Endothelial cell of umbilical vein (primary cell): ENCODE results near the gene GPR4. TPM values are rescaled to one million over a fixed set of nuclear protein-coding genes. Genes with fewer than 3 reads are reported as not detected.

Experiments
- BruUV-seq: library from RNA; stranded (reverse); fragments of 400-500 nt; replicated peaks from 2 replicates; lab custom pipeline; 2021; lab: Mats Ljungman, UMichigan
- CTCF ChIA-PET: fragments of 300-600, 350-600 bp; sonication (Branson Sonifier 250); formaldehyde crosslinking; loops from one replicate; lab custom pipeline; 2021; ENCODE audit warnings: antibody characterized with exemption, inconsistent platforms; lab: Charles Lee
- POLR2A ChIA-PET: fragments of 300-600, 350-600 bp; sonication (Branson Sonifier 250); formaldehyde crosslinking; loops from one replicate; lab custom pipeline; 2021; ENCODE audit warnings: antibody characterized with exemption, inconsistent platforms; lab: Charles Lee
- DNase-seq: peaks from one replicate; pipeline ENCODE4 v3.0.0-alpha.2; 2011; ENCODE audit warnings: low read depth, low spot score
- FAIRE-seq: peaks from 2 replicates; lab custom pipeline; 2011; peaks lifted over from hg19 to GRCh38; lab: Jason Lieb, UNC
- H2AFZ ChIP-seq: 2 replicates; pipeline ENCODE4 v1.6.0; 2012; ENCODE audit warnings: low read depth, low read length, control low read depth, inconsistent platforms
- H3K27ac ChIP-seq: 2 replicates; pipeline ENCODE4 v1.5.1; 2011; ENCODE audit warnings: low read depth, mild to moderate bottlenecking, control low read depth, low read length, moderate library complexity; ENCODE audit not compliant: insufficient read depth
- H3K27me3 ChIP-seq, 2 experiments: 2 replicates each; pipeline versions ENCODE4 v1.6.0 to v1.6.1; 2011; ENCODE audit warnings: low read length in 2 of 2, mixed read lengths in 1 of 2; ENCODE audit not compliant: control insufficient read depth in 2 of 2, insufficient read depth in 2 of 2
- H3K36me3 ChIP-seq, 2 experiments: 2 replicates in 1 of 2; 3 replicates in 1 of 2; pipeline ENCODE4 v1.5.1; 2011; ENCODE audit warnings: low read length in 2 of 2, mild to moderate bottlenecking in 1 of 2, moderate library complexity in 1 of 2; ENCODE audit not compliant: control insufficient read depth in 2 of 2, insufficient read depth in 2 of 2; ENCODE audit errors: extremely low read depth in 1 of 2
- H3K4me1 ChIP-seq: 3 replicates; pipeline ENCODE4 v1.5.1; 2011; ENCODE audit warnings: mild to moderate bottlenecking, low read length; ENCODE audit not compliant: control insufficient read depth, insufficient read depth; ENCODE audit errors: extremely low read depth
- H3K4me2 ChIP-seq: 2 replicates; pipeline ENCODE4 v1.6.1; 2011; ENCODE audit warnings: low read length, control low read depth, mixed read lengths; ENCODE audit not compliant: insufficient read depth
- H3K4me3 ChIP-seq, 3 experiments: fragments of 200-600 bp in 1 of 3; sonication (generic), shearing (Covaris generic) in 1 of 3; replicated peaks in 1 of 3; 2 replicates each; pipeline ENCODE4 v1.5.1; 2011 to 2016; ENCODE audit warnings: control low read depth in 3 of 3, low read length in 3 of 3, mild to moderate bottlenecking in 2 of 3, inconsistent platforms in 1 of 3, low read depth in 1 of 3, moderate library complexity in 1 of 3; ENCODE audit not compliant: insufficient read depth in 1 of 3
- H3K79me2 ChIP-seq: 2 replicates; pipeline ENCODE4 v1.6.0; 2012; ENCODE audit warnings: low read length, inconsistent platforms; ENCODE audit not compliant: control insufficient read depth, insufficient read depth
- H3K9ac ChIP-seq: replicated peaks from 2 replicates; pipeline ENCODE3; 2011; ENCODE audit warnings: low read length, control low read depth; ENCODE audit not compliant: insufficient read depth; ENCODE audit errors: extremely low read depth
- H3K9me1 ChIP-seq: replicated peaks from 3 replicates; pipeline ENCODE4 v1.6.0; 2011; ENCODE audit warnings: mild to moderate bottlenecking, low read length; ENCODE audit not compliant: control insufficient read depth, insufficient read depth; ENCODE audit errors: extremely low read depth
- H3K9me3 ChIP-seq: replicated peaks from 2 replicates; pipeline ENCODE4 v1.5.1; 2012; ENCODE audit warnings: low read length, inconsistent platforms; ENCODE audit not compliant: control insufficient read depth, insufficient read depth
- H4K20me1 ChIP-seq: replicated peaks from 2 replicates; pipeline ENCODE3; 2011; ENCODE audit warnings: mild to moderate bottlenecking, low read length; ENCODE audit not compliant: control insufficient read depth, insufficient read depth; ENCODE audit errors: extremely low read depth
- EZH2 ChIP-seq: IDR thresholded peaks from 2 replicates; pipeline ENCODE4 v1.6.1; 2012; ENCODE audit warnings: borderline replicate concordance, low read depth, mild to moderate bottlenecking, moderate library complexity, low read length, inconsistent platforms; ENCODE audit not compliant: severe bottlenecking
- FOS ChIP-seq: IDR thresholded peaks from 2 replicates; pipeline ENCODE4 v1.6.1; 2011; ENCODE audit warnings: mild to moderate bottlenecking, low read length, moderate library complexity, borderline replicate concordance; ENCODE audit not compliant: insufficient read depth
- GATA2 ChIP-seq: IDR thresholded peaks from 2 replicates; pipeline ENCODE4 v1.7.0; 2011; ENCODE audit warnings: low read depth, mild to moderate bottlenecking, moderate library complexity, mixed read lengths, low read length; ENCODE audit not compliant: insufficient read length, insufficient read depth
- JUN ChIP-seq: IDR thresholded peaks from 2 replicates; pipeline ENCODE4 v1.6.1; 2011; ENCODE audit warnings: borderline replicate concordance, low read depth; ENCODE audit not compliant: insufficient read length, insufficient read depth
- POLR2A ChIP-seq: IDR thresholded peaks from 2 replicates; pipeline ENCODE4 v1.6.1; 2012; ENCODE audit warnings: low read depth, mild to moderate bottlenecking, control low read depth, low read length
- POLR2AphosphoS5 ChIP-seq: IDR thresholded peaks from 2 replicates; pipeline ENCODE4 v1.6.1; 2012; ENCODE audit warnings: low read depth, mild to moderate bottlenecking, control low read depth, low read length, moderate library complexity; ENCODE audit not compliant: insufficient read depth
- dilution Hi-C: fragments of 300-500 bp; cut with MboI; formaldehyde crosslinking; loops from one replicate; pipeline ENCODE4 v1.15.0; 2019; ENCODE audit warnings: low sequenced_read_pairs; ENCODE audit not compliant: extremely low pct_ligation_motif_present
- intact Hi-C: fragments of 100-400 bp; cut with micrococcal nuclease; formaldehyde crosslinking; loops from one replicate; pipeline ENCODE4 v1.10.0; 2022
- polyA plus RNA-seq, 4 experiments: library from polyadenylated mRNA; depleted of rRNA in 3 of 4; stranded (reverse) in 3 of 4; unstranded in 1 of 4; fragments of >200 nt; gene quantifications; 2 replicates each; pipeline versions ENCODE4 v1.2.1 to v1.2.3, GENCODE V29; 2011 to 2012; ENCODE audit warnings: missing spikeins in 1 of 4
- total RNA-seq: library from RNA; stranded (reverse); gene quantifications from 2 replicates; pipeline ENCODE4 v1.2.3, GENCODE V29; 2021
- TF ChIP-seq, protein P1 (sequence below), 2 donors: IDR thresholded peaks; 1 replicate in 1 of 2; 2 replicates in 1 of 2; pipeline ENCODE4 v1.5.1; 2011; ENCODE audit warnings: low read length in 2 of 2, mild to moderate bottlenecking in 2 of 2, moderate library complexity in 2 of 2, control low read depth in 1 of 2, inconsistent platforms in 1 of 2, low read depth in 1 of 2; ENCODE audit not compliant: insufficient read depth in 1 of 2; ENCODE audit errors: extremely low read depth in 1 of 2

Gene GPR4
- total and polyA plus RNA-seq, 2 donors (not counting 3 experiments of a cell fraction or from before 2014, with no cell fraction given) = 17.9 to 26.7 TPM

DNA sequence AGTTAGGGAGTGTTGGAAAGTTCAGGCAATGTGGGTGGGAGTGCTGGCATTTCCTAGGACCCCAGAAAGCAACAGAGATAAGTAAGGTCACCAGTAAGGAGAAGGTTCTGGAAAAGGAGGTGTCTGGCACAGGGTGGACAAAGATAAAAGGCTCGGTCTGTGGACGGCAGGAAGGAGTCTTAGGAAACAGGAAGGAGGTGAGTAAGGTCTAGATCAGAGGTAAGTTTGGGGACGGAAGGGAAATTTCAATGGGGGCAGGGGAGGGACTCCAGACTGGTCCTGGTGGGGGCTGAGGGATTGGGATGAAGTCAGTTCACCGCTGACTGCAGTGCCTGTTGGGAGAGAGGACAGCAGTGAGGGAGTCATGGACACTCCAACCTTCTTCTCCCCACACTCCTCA lies 9.6 kb downstream of the GPR4 start:
- DNase-seq (peak; percentile 37), FAIRE-seq (peak; percentile 96)
- dilution Hi-C loops = no loop called here
- Histone ChIP-seq H3K9me3 (no peaks in the 10 kb centered on the region), H3K9ac (no peak overlapping the region), H3K9me1 (no peaks in the 10 kb centered on the region), H2AFZ (no peak overlapping the region), H3K79me2 (peaks cover 44% of the 10 kb centered on the region), H3K27ac (peak overlapping the region; percentile 58), H3K36me3 (peaks cover 2 to 3% of the 10 kb centered on the region in 2 experiments), H3K4me3 (no peak overlapping the region), H4K20me1 (no peaks in the 10 kb centered on the region), H3K4me1 (peaks cover 31% of the 10 kb centered on the region), H3K4me2 (peak overlapping the region; percentile 73), H3K27me3 (no peaks in the 10 kb centered on the region)
- ChIA-PET CTCF (no interaction called here), POLR2A (no interaction called here)
- TF ChIP-seq FOS (peak; percentile 77), EZH2 (no peak), POLR2A (peak; percentile 43), JUN (peak; percentile 33), POLR2AphosphoS5 (peak; percentile 90), GATA2 (peak; percentile 89)
- TF ChIP-seq, protein P1, sequence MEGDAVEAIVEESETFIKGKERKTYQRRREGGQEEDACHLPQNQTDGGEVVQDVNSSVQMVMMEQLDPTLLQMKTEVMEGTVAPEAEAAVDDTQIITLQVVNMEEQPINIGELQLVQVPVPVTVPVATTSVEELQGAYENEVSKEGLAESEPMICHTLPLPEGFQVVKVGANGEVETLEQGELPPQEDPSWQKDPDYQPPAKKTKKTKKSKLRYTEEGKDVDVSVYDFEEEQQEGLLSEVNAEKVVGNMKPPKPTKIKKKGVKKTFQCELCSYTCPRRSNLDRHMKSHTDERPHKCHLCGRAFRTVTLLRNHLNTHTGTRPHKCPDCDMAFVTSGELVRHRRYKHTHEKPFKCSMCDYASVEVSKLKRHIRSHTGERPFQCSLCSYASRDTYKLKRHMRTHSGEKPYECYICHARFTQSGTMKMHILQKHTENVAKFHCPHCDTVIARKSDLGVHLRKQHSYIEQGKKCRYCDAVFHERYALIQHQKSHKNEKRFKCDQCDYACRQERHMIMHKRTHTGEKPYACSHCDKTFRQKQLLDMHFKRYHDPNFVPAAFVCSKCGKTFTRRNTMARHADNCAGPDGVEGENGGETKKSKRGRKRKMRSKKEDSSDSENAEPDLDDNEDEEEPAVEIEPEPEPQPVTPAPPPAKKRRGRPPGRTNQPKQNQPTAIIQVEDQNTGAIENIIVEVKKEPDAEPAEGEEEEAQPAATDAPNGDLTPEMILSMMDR (IDR thresholded peaks at IDR 0.05; ENCODE audit: extremely low read depth in 1 of 2, insufficient read depth in 1 of 2, low read depth in 1 of 2, low read length in 2 of 2) = no peak
- intact Hi-C loops = loop anchor here (1.0 to 5.0 kb wide), 2 partner anchors 9 to 100 kb away; partner anchors contain the start of genes QPCTL and SNRPD2
- no TSS peak for BruUV-seq
